CD8-positive, alpha-beta memory T cell (primary cell): ENCODE data around the gene ROPN1L. TPM values are rescaled to one million over a fixed set of nuclear protein-coding genes. Genes with fewer than 3 reads are reported as not detected.

Experiments used
- CTCF ChIA-PET: fragments of 350-600 bp; sonication (Branson Sonifier 250); formaldehyde crosslinking; loops from one replicate; lab custom pipeline; 2021; ENCODE audit warnings: antibody characterized with exemption; lab: Charles Lee
- POLR2A ChIA-PET: fragments of 350-600 bp; sonication (Branson Sonifier 250); formaldehyde crosslinking; loops from one replicate; lab custom pipeline; 2021; ENCODE audit warnings: antibody characterized with exemption; lab: Charles Lee
- DNase-seq, 5 donors: peaks; one replicate each; pipeline versions ENCODE4 v3.0.0 to v3.0.0-alpha.2; 2020 to 2022; ENCODE audit warnings: mixed read lengths in 1 of 5
- H3K27ac ChIP-seq: one replicate; pipeline ENCODE4 v1.7.0; 2013; ENCODE audit warnings: low read depth, mild to moderate bottlenecking, low read length, moderate library complexity
- H3K27me3 ChIP-seq: 2 replicates; pipeline ENCODE4 v1.7.0; 2013; ENCODE audit warnings: low read length, mild to moderate bottlenecking; ENCODE audit not compliant: insufficient read depth, poor library complexity, severe bottlenecking
- H3K36me3 ChIP-seq: 2 replicates; pipeline ENCODE4 v1.7.0; 2013; ENCODE audit warnings: mild to moderate bottlenecking, low read length, moderate library complexity; ENCODE audit not compliant: insufficient read depth
- H3K4me1 ChIP-seq: 2 replicates; pipeline ENCODE4 v1.7.0; 2013; ENCODE audit warnings: mild to moderate bottlenecking, low read length, moderate library complexity; ENCODE audit not compliant: insufficient read depth
- H3K4me3 ChIP-seq: 2 replicates; pipeline ENCODE4 v1.7.0; 2013; ENCODE audit warnings: mild to moderate bottlenecking, low read length
- H3K9me3 ChIP-seq: 2 replicates; pipeline ENCODE4 v1.7.0; 2013; ENCODE audit warnings: mild to moderate bottlenecking, low read length
- H3K27ac Mint-ChIP-seq, 8 donors: one replicate each; pipeline ENCODE4 v1.8.0; 2020 to 2021; ENCODE audit warnings: mixed read lengths in 8 of 8, mild to moderate bottlenecking in 6 of 8, inconsistent platforms in 3 of 8, moderate library complexity in 3 of 8
- H3K27me3 Mint-ChIP-seq, 2 donors: one replicate each; pipeline ENCODE4 v1.8.0; 2020 to 2021; ENCODE audit warnings: mixed read lengths in 2 of 2, mild to moderate bottlenecking in 1 of 2, moderate library complexity in 1 of 2
- H3K36me3 Mint-ChIP-seq, 3 donors: one replicate each; pipeline ENCODE4 v1.8.0; 2020 to 2021; ENCODE audit warnings: mixed read lengths in 3 of 3, inconsistent platforms in 1 of 3, mild to moderate bottlenecking in 1 of 3
- H3K4me1 Mint-ChIP-seq, 3 donors: one replicate each; pipeline ENCODE4 v1.8.0; 2020 to 2021; ENCODE audit warnings: mixed read lengths in 3 of 3, inconsistent platforms in 1 of 3, mild to moderate bottlenecking in 1 of 3
- H3K4me3 Mint-ChIP-seq, 7 donors: one replicate each; pipeline ENCODE4 v1.8.0; 2020 to 2021; ENCODE audit warnings: mixed read lengths in 7 of 7, mild to moderate bottlenecking in 6 of 7, moderate library complexity in 4 of 7, inconsistent platforms in 2 of 7
- H3K9me3 Mint-ChIP-seq, 5 donors: one replicate each; pipeline ENCODE4 v1.8.0; 2020 to 2022; ENCODE audit warnings: mixed read lengths in 5 of 5, mild to moderate bottlenecking in 3 of 5, moderate library complexity in 2 of 5, inconsistent platforms in 1 of 5
- polyA plus RNA-seq: library from polyadenylated mRNA; unstranded; fragments of 300-500 nt; fragmentation: Illumina TruSeq; gene quantifications from one replicate; pipeline ENCODE4 v1.2.3, GENCODE V29; 2021
- total RNA-seq, 2 experiments: library from RNA; stranded (reverse); gene quantifications; one replicate each; pipeline ENCODE4 v1.2.3, GENCODE V29; 2021

Gene ROPN1L
- total and polyA plus RNA-seq, 3 experiments from 2014 or later = 0.22 to 2.9 TPM; not detected in 1

DNA sequence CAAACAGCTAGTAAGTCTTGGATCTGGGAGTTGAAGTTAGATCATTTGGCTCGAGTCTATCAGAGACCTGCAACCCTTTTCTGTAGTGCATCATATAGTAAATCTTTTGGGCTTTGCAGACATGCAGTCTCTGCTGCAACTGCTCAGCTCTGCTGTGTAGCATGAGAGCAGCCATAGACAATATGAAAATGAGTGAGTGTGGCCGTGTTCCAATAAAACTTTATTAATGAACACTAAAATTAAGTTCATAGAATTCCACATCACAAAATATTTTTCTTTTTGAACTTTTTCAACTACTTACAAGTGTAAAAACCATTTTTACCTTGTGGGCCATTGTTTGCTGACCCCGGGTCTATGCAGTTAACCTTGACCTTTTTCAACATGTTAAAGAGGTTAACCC is 35.2 kb downstream of the ROPN1L start:
- Histone ChIP-seq H3K27me3 (no peaks in the 10 kb centered on the region), H3K9me3 (no peaks in the 10 kb centered on the region), H3K27ac (no peak overlapping the region), H3K4me1 (no peaks in the 10 kb centered on the region), H3K36me3 (no peaks in the 10 kb centered on the region), H3K4me3 (no peak overlapping the region)
- ChIA-PET CTCF (interaction anchor here (0.8 to 1.2 kb wide), 2 partner anchors 13 to 24 kb away, joined by 3 read pairs; no protein-coding TSS in a partner anchor), POLR2A (no interaction called here)
- H3K9me3 Mint-ChIP-seq = peaks cover 0 to 7% (median 3%) of the 10 kb centered on the region in 5 donors
- H3K27ac Mint-ChIP-seq = no peak overlapping the region
- H3K4me3 Mint-ChIP-seq = no peak overlapping the region
- H3K27me3 Mint-ChIP-seq = peaks cover 4 to 17% of the 10 kb centered on the region in 2 donors
- H3K4me1 Mint-ChIP-seq = no peaks in the 10 kb centered on the region
- H3K36me3 Mint-ChIP-seq = peaks cover 0 to 23% (median 2%) of the 10 kb centered on the region in 3 donors
- DNase-seq = no peak

DNA sequence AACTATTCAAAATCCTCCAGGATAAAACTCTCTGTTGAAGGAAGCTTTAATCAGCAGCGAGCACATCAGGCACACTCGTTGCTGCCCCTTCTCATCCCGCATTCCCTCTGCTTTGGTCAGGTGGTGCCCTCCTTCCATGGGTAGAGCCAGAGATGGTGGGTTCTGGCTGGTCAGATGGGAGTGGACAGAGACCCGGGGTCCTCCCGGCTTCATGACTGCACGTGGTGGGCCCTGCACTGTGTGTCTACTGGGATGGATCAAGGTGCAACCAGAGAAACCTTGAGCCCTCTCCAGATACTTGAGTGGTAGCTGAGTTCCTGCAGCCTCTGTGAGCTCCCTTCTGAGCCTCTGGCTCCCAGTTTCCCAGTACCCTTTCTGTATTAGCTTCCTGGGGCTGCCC is 36.3 kb downstream of the ROPN1L start:
- no peaks in the 10 kb centered on the region for H3K4me1 ChIP-seq
- POLR2A ChIA-PET = no interaction called here
- no peaks in the 10 kb centered on the region for H3K27me3 ChIP-seq
- Mint-ChIP-seq H3K4me3 (no peak overlapping the region), H3K36me3 (peaks cover 0 to 23% (median 0%) of the 10 kb centered on the region in 3 donors), H3K9me3 (peaks cover 0 to 7% (median 3%) of the 10 kb centered on the region in 5 donors), H3K27me3 (peaks cover 4 to 22% of the 10 kb centered on the region in 2 donors), H3K27ac (no peak overlapping the region), H3K4me1 (no peaks in the 10 kb centered on the region)
- H3K9me3 ChIP-seq = no peaks in the 10 kb centered on the region
- no peak overlapping the region for H3K4me3 ChIP-seq
- no peaks in the 10 kb centered on the region for H3K36me3 ChIP-seq
- H3K27ac ChIP-seq = no peak overlapping the region
- CTCF ChIA-PET = no interaction called here
- DNase-seq = no peak

DNA sequence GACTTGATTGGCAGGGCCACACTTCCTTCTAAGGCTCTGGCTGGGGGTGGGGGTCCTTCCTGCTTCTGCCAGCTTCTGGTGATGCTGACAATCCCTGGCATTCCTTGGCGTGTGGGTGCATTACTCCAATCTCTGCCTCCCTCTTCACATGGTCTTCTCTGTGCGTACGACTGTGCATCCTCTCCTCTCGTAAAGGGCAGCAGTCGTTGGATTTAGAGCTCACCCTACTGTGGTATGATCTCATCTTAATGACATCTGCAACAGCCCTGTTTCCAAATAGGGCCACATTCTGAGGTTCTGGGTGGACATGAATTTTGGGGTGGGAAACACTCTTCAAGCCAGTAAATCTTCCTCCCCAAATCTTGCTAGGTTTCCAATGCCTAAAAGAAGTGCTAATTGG is 36.8 kb downstream of the ROPN1L start:
- Histone ChIP-seq H3K36me3 (no peaks in the 10 kb centered on the region), H3K4me1 (no peaks in the 10 kb centered on the region), H3K4me3 (no peak overlapping the region), H3K27ac (no peak overlapping the region), H3K9me3 (no peaks in the 10 kb centered on the region), H3K27me3 (no peaks in the 10 kb centered on the region)
- Mint-ChIP-seq H3K4me1 (no peaks in the 10 kb centered on the region), H3K9me3 (peaks cover 0 to 7% (median 3%) of the 10 kb centered on the region in 5 donors), H3K27me3 (peaks cover 6 to 27% of the 10 kb centered on the region in 2 donors), H3K36me3 (peaks cover 0 to 23% (median 0%) of the 10 kb centered on the region in 3 donors), H3K27ac (no peak overlapping the region), H3K4me3 (no peak overlapping the region)
- DNase-seq = no peak
- ChIA-PET POLR2A (no interaction called here), CTCF (no interaction called here)

DNA sequence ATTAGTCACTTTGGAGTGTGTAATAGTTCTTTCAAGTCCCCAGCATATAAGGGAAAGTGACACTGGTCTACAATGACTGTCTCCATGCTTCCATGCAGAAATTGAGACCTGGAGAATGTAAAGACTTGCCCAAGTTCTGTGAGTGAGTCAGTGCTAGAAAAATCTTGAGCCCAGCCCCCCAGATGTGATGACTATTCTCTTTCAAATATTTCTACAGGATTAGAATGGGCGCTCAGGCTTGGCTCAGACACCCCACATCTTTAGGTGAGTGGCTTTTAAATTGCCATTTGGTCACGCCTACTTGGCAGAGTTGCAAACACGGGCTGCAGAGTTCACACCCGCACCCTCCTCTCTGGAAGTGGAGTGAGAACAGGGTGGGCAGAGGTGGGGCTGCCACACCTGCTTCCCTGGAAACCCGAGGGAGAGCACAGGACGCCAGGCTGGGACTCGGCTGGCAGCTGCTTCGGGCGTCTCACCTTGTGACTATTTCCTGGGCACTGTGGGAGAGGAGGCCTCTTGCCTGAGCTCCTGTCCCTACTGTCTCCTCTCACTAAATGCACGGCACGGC is 37.6 kb downstream of the ROPN1L start:
- POLR2A ChIA-PET = no interaction called here
- no peaks in the 10 kb centered on the region for H3K27me3 ChIP-seq
- Mint-ChIP-seq H3K4me1 (no peaks in the 10 kb centered on the region), H3K27me3 (peaks cover 6 to 31% of the 10 kb centered on the region in 2 donors), H3K36me3 (peaks cover 0 to 22% (median 0%) of the 10 kb centered on the region in 3 donors), H3K4me3 (no peak overlapping the region), H3K27ac (no peak overlapping the region), H3K9me3 (peaks cover 0 to 7% (median 0%) of the 10 kb centered on the region in 5 donors)
- H3K4me3 ChIP-seq = no peak overlapping the region
- no peaks in the 10 kb centered on the region for H3K9me3 ChIP-seq
- CTCF ChIA-PET = no interaction called here
- no peak overlapping the region for H3K27ac ChIP-seq
- DNase-seq = no peak
- no peaks in the 10 kb centered on the region for H3K36me3 ChIP-seq
- H3K4me1 ChIP-seq = no peaks in the 10 kb centered on the region

DNA sequence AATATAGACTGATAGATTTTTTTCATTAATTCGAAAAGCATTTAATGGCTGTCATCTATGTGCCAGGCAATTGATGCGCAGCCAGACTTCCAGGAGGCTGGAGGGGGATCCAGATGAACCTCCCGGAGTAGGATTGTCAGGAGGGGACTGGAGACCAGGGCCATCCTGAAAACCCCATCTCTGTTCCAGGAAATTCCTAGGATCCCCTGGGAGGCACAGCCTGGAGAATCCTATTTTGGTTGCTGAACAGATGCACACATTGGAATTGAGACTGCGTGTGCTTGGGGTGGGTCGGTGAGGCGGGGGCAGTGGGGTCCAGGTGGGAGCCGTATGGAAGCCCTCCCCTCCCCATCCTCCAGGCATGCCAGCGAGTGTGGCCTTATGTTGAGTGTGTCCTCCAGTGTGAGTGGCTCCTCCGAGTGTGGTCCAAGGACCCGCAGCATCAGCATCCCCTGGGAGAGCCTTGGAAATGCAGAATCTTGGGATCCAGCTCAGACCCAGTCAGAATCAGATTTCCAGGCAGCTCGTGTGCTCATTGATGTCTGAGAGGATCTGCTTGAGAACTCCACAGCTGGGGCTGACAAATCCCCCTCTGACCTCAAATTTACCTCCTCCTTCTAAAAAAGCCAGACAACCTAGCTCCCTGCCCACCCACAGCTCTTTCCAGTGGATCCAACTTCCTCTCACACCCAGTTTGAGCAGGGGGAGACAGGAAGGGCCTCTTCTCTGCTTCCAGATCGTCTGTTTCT is 38.7 kb downstream of the ROPN1L start:
- H3K9me3 ChIP-seq = no peaks in the 10 kb centered on the region
- H3K4me1 Mint-ChIP-seq = no peaks in the 10 kb centered on the region
- no peaks in the 10 kb centered on the region for H3K4me1 ChIP-seq
- POLR2A ChIA-PET = no interaction called here
- no peaks in the 10 kb centered on the region for H3K27me3 ChIP-seq
- H3K4me3 ChIP-seq = no peak overlapping the region
- no peaks in the 10 kb centered on the region for H3K9me3 Mint-ChIP-seq
- peaks cover 6 to 35% of the 10 kb centered on the region in 2 donors for H3K27me3 Mint-ChIP-seq
- no peak overlapping the region for H3K4me3 Mint-ChIP-seq
- CTCF ChIA-PET = interaction anchor here (1.4 kb wide), 1 partner anchor 9 kb away, joined by 4 read pairs; no protein-coding TSS in a partner anchor
- peaks cover 0 to 10% (median 0%) of the 10 kb centered on the region in 3 donors for H3K36me3 Mint-ChIP-seq
- peak overlapping the region in 1 of 8 donors; percentile 13 for H3K27ac Mint-ChIP-seq
- no peaks in the 10 kb centered on the region for H3K36me3 ChIP-seq
- DNase-seq = no peak
- no peak overlapping the region for H3K27ac ChIP-seq

DNA sequence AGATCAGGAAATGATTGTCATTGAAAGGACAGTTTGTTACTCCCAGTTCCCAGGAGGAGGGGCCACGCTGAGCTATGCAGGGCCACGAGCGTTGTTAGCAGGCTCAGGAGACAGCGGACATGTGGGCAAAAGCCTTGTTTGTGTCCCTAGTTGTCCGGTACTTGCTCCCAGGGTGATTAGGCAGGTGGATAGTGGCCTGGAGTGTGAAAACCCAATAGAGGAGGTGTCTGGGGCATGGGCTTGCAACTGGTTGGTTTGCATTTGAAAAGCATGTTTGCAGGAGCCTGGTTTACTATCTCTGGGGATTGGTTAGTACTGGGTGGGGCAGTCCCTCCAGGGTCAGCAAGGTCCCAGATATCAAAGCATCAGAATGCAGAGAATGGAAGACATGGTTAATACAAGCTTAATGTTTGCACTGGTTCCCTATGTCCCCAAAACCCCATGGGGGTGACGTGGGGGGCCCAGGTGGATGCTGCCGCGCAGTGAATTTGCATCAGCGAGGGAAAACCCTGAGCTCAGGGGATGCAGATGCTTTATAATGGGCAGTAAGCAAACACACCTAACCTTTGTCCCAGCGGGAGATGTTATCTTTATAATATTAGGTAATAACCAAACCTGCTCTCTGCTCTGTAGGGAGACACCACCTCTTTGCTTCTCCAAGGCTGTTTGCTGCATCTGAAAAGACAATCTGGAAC is 39.7 kb downstream of the ROPN1L start:
- H3K4me1 Mint-ChIP-seq = no peaks in the 10 kb centered on the region
- H3K9me3 ChIP-seq = no peaks in the 10 kb centered on the region
- H3K9me3 Mint-ChIP-seq = no peaks in the 10 kb centered on the region
- no peak overlapping the region for H3K27ac Mint-ChIP-seq
- H3K4me3 ChIP-seq = no peak overlapping the region
- no peak for DNase-seq
- H3K27me3 Mint-ChIP-seq = peaks cover 6 to 38% of the 10 kb centered on the region in 2 donors
- no peak overlapping the region for H3K27ac ChIP-seq
- CTCF ChIA-PET = interaction anchor here (1.4 kb wide), 1 partner anchor 8 kb away, joined by 4 read pairs; no protein-coding TSS in a partner anchor
- no peaks in the 10 kb centered on the region for H3K4me1 ChIP-seq
- H3K4me3 Mint-ChIP-seq = no peak overlapping the region
- peaks cover 0 to 4% (median 0%) of the 10 kb centered on the region in 3 donors for H3K36me3 Mint-ChIP-seq
- H3K27me3 ChIP-seq = no peaks in the 10 kb centered on the region
- POLR2A ChIA-PET = no interaction called here
- H3K36me3 ChIP-seq = no peaks in the 10 kb centered on the region

DNA sequence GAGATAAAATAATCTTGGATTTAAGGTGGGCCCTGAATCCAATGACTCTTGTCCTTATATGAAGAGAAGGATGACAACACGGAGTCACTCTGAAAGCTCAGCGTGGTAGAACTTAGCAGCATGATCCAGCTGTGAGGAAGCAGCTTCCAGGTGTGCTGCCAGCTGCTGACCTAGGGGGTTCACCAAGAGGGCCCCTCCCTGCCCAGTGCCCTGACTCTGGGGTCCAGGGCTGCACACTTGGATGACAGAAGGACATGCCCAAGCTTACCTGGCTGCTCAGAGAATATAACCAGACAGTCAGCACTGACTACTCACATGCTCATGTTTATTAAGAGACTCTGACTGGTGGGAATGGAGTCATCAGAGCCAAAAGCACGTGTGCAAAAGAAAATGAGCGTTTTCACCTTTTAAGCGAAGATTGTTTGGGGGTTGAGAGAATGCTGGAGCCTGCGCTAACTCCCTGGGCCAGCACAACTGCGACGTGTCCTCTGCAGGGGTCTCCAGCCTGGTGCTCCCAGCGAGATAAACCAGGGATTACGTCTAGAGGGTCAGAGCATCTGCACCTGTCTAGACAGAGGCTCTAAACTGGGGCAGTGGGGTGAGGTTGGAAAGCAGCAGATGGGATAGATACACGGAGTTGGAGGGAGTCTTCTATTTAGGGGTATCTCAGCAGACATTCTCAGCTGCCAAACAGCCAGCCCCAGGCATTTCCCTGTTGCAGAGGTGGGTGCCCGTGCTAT is 41.3 kb downstream of the ROPN1L start:
- no peaks in the 10 kb centered on the region for H3K9me3 Mint-ChIP-seq
- DNase-seq = no peak
- no peaks in the 10 kb centered on the region for H3K36me3 Mint-ChIP-seq
- CTCF ChIA-PET = interaction anchor here (1.1 kb wide), 1 partner anchor 10 kb away, joined by 4 read pairs; no protein-coding TSS in a partner anchor
- Histone ChIP-seq H3K9me3 (no peaks in the 10 kb centered on the region), H3K27ac (no peak overlapping the region), H3K4me1 (no peaks in the 10 kb centered on the region), H3K4me3 (no peak overlapping the region), H3K27me3 (no peaks in the 10 kb centered on the region), H3K36me3 (no peaks in the 10 kb centered on the region)
- peaks cover 6 to 35% of the 10 kb centered on the region in 2 donors for H3K27me3 Mint-ChIP-seq
- no peaks in the 10 kb centered on the region for H3K4me1 Mint-ChIP-seq
- POLR2A ChIA-PET = no interaction called here
- peak overlapping the region in 2 of 8 donors; percentile 44 to 69 for H3K27ac Mint-ChIP-seq
- H3K4me3 Mint-ChIP-seq = no peak overlapping the region
